ENCODE data around the gene PFKFB1.

PFKFB1 gene

GRCh38 chrX:54944816-54945215, 49.2 kb downstream of the PFKFB1 start:
- H3K4me3 ChIP-seq (ENCODE audit: control insufficient read depth, low read depth, low read length): no peak overlapping the region
- DNase-seq (ENCODE audit: low read depth): no peak
- TF ChIP-seq CTCF (conservative IDR thresholded peaks at IDR 0.05; ENCODE audit: control insufficient read depth, insufficient read depth, low read depth, low read length): no peak

GRCh38 chrX:54937416-54937815, 56.6 kb downstream of the PFKFB1 start:
- no peak overlapping the region for H3K4me3 ChIP-seq (ENCODE audit: control insufficient read depth, low read depth, low read length)
- no peak for DNase-seq (ENCODE audit: low read depth)
- no peak for TF ChIP-seq CTCF (conservative IDR thresholded peaks at IDR 0.05; ENCODE audit: control insufficient read depth, insufficient read depth, low read depth, low read length)

- DNase-seq (ENCODE audit: low read depth): no peak
- no peak overlapping the region for H3K4me3 ChIP-seq (ENCODE audit: control insufficient read depth, low read depth, low read length)
- no peak for TF ChIP-seq CTCF (conservative IDR thresholded peaks at IDR 0.05; ENCODE audit: control insufficient read depth, insufficient read depth, low read depth, low read length)
Measured at GRCh38 chrX:54935306-54935705, 58.7 kb downstream of the PFKFB1 start.

- DNase-seq (ENCODE audit: low read depth): no peak
- TF ChIP-seq CTCF (conservative IDR thresholded peaks at IDR 0.05; ENCODE audit: control insufficient read depth, insufficient read depth, low read depth, low read length): no peak
- H3K4me3 ChIP-seq (ENCODE audit: control insufficient read depth, low read depth, low read length): no peak overlapping the region
Measured at GRCh38 chrX:54934890-54935289, 59.1 kb downstream of the PFKFB1 start.

- no peak overlapping the region for H3K4me3 ChIP-seq (ENCODE audit: control insufficient read depth, low read depth, low read length)
- TF ChIP-seq CTCF (conservative IDR thresholded peaks at IDR 0.05; ENCODE audit: control insufficient read depth, insufficient read depth, low read depth, low read length): no peak
- no peak for DNase-seq (ENCODE audit: low read depth)
Measured at GRCh38 chrX:54934058-54934457, 59.9 kb downstream of the PFKFB1 start.

- no peak for TF ChIP-seq CTCF (conservative IDR thresholded peaks at IDR 0.05; ENCODE audit: control insufficient read depth, insufficient read depth, low read depth, low read length)
- no peak for DNase-seq (ENCODE audit: low read depth)
- no peak overlapping the region for H3K4me3 ChIP-seq (ENCODE audit: control insufficient read depth, low read depth, low read length)
Measured at GRCh38 chrX:54933150-54933826, 60.7 kb downstream of the PFKFB1 start.

- no peak overlapping the region for H3K4me3 ChIP-seq (ENCODE audit: control insufficient read depth, low read depth, low read length)
- DNase-seq (ENCODE audit: low read depth): no peak
- TF ChIP-seq CTCF (conservative IDR thresholded peaks at IDR 0.05; ENCODE audit: control insufficient read depth, insufficient read depth, low read depth, low read length): no peak
Measured at GRCh38 chrX:54931107-54931506, 62.9 kb downstream of the PFKFB1 start.
